DMS53 treated with DMSO at 0.1 percent for 48 hours (cell line): ENCODE measurements around the gene GNB1.
"Not testable (repeated sequence)": the region's sequence is repeated elsewhere in the genome, so short reads cannot be mapped to it uniquely, and the experiment has no call there.

Experiments
- DNase-seq: peaks from one replicate; lab custom pipeline; 2025; ENCODE audit not compliant: unreplicated experiment; lab: John Stamatoyannopoulos, UW

The GNB1 gene

DNA sequence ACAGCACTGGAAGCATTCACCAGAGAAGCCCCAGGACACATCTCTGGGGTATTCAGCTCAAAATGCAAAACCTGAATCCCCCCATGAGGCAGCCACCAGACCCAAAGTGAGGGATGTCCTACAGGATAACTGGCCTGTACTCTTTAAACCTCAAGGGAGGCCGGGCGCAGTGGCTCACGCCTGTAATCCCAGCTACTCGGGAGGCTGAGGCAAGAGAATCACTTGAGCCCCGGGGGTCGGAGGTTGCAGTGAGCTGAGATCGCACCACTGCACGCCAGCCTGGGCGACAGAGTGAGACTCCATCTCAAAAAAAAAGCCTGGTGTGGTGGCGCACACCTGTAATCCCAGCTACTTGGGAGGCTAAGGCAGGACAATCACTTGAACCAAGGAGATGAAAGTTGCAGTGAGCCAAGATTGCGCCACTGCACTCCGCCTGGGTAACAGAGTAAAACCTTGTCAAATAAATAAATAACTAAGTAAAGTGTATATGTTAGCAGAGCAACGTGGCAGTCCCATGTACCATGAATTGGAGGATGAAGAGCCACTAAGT is 29.1 kb downstream of the GNB1 start:
- not testable (repeated sequence) for DNase-seq

DNA sequence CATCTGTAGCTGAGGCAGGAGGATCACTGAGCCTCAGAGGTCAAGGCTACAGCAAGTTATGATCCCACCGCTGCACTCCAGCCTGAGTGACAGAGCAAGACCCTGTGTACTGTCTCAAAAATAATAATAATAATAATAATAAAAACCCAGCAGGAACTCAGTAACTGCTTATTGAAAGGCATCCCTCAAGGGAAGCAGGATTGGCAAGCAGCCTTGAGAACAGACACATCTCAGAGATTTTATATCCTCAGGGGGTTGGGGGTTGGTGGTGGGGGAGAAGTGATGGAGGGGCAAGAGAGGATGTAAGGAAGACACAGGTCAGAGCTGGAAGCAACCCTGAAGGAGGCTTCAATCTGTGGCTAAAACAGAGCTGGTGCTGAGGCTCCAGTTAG is 29.6 kb downstream of the GNB1 start:
- no peak for DNase-seq

DNA sequence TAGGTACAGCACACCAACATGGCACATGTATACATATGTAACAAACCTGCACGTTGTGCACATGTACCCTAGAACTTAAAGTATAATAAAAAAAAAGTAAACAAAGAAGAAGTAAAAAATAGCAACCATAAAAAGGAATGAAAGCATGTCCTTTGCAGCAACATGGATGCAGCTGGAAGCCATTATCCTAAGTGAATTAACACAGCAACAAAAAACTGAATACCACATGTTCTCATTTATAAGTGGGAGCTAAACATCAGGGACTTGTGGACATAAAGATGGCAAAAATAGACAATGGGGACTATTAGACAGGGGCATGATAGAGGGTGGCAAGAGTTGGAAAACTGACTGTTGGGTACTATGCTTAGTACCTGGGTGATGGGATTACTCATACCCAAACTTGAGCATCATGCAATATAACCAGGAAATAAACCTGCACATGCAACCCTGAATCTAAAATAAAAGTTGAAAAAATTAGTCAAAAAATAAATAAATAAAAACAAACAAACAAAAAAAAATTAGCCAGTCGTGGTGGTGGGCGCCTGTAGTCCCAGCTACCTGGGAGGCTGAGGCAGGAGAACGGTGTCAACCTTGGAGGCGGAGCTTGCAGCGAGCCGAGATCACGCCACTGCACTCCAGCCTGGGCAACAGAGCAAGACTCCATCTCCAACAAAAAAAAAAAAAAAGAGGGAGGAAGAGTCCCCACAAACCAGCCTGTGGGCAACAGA is 30.8 kb downstream of the GNB1 start:
- not testable (repeated sequence) for DNase-seq

DNA sequence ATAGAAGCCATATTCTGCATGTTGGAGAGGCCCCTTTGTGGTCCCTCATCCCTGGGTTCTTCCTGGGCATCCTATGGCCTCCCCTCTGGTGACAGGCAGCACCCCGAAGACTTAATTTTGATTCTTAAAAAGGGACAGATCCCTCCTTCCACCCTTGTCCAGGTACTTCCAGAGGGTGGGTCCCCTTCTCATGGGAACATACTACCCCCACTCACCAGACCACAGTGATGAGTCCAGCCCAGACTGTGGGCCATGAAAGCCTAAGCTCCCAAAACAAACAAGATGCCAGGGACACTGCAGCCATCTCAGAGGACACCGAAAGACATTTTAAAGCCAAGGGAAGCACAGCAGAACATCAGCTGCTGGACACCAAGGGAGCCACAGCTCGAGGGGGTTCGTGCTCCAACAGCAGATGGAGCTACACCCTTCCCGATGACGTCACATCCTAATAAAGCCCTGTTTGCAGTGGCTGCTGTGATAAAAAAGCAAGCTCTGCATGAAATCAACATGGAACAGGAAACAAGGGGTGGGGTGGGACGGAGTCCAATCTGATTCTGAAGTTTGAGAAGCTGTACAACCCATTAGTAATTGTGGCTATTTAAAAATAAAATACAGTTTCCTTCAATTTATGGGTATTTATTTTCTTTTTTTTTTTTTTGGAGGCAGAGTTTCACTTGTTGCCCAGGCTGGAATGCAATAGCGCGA is 32.4 kb downstream of the GNB1 start:
- no peak for DNase-seq

DNA sequence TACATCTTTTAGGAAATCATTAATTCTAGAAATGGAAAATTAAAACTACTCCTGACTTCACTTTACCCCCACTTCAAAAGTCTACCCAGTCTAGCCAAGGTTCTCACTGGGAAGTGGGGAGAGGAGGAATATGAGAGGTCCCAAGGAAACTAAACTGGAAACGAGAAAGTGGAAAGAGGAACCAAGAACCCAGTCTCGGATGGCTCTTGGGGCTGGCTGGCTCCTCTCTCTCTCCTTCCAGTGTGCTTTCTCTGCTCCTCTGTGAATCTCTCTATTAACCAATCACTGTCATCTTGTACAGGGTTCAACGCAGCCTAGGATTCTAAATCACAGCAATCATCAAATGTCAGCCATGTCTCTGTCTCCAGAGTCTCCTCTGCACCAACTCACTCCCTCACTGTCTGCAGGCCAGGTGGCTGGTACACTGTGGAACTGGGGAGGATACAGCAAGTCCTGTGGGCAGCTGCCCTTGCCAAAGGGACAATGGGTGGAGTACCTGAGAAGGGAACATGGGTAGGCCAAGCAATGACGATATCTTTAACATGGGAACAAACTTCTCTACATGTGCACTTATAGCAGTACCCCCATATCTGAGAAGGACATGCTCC is 33.7 kb downstream of the GNB1 start:
- DNase-seq: no peak

DNA sequence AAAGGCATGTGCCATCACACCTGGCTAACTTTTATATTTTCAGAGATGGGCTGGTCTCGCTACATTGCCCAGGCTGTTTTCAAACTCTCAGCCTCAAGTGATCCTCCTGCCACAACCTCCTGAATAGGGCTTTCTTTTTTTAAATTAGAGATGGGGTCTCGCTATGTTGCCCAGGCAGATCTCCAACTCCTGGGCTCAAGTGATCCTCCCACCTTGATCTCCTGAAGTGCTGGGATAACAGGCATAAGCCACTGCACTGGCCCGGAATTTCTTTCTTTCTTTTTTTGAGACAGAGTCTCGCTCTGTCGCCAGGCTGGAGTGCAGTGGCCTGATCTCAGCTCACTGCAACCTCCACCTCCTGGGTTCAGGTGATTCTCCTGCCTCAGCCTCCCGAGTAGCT is 34.7 kb downstream of the GNB1 start:
- DNase-seq: not testable (repeated sequence)

DNA sequence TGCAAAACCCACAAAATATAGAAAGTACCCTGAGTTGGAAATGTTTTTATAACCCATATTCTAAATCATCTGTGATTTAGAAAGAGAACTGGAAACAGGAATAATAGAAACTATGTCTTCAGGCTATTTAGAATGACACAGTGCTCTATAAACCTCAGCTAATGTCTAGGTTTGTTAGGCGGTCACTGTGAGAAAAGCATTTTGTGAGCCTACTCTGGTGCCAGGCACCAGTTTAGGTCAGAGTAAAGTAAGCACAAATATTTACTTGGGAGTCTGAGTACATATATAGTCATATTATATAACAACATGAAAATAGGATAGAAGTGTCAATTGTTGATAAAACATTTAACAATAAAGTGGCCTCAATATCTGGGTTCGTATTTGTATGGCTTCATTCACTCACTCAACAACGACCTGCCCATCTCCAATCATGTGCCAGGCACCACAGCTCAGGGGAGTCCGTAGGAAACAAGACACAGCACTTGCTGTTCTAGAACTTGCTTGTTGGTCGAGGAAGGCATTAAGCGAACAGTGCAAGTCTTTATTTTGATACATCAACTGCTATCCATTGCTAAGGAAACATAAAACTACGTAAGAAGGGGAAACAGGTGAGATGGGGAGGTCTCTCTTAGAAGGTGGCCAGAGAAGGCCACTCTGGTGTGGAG is 37.2 kb downstream of the GNB1 start:
- DNase-seq: no peak

- no peak for DNase-seq
Measured at GRCh38 chr1:1852619-1853414, 38.1 kb downstream of the GNB1 start.

DNA sequence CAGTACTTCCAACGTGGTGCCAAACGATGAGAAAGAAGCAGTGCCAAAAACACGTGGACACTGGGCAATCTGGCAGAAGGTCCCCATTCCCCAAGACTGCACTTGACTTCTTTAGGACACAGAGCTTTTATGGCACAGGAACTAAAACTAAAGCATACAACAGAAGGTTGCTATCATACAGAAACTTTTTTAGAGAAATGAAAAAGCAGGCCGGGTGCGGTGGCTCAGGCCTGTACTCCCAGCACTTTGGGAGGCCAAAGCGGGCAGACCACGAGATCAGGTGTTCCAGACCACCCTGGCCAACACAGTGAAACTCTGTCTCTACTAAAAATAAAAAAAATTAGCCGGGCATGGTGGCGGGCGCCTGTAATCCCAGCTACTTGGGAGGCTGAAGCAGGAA is 43.0 kb downstream of the GNB1 start:
- DNase-seq: no peak

GRCh38 chr1:1847061-1847850 is 43.6 kb downstream of the GNB1 start:
- no peak for DNase-seq

DNA sequence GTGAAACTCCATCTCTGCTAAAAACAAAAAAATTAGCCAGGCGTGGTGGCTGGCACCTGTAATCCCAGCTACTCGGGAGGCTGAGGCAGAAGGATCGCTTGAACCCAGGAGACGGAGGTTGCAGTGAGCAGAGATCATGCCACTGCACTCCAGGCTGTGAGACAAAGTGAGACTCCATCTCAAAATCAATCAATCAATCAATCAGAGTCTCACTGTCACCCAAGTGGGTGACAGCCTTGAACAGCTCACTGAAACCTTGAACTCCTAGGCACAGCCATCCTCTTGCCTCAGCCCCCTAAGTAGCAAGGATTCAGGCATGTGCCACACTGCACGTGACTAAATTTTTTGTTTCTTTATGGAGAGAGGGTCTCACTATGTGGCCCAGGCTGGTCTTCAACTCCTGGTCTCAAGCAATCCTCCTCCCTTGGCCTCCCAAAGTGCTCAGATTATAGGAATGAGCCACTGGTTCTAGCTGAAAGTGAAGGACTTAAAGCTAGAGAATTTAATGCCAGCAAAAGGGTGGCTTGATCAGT is 44.4 kb downstream of the GNB1 start:
- no peak for DNase-seq

DNA sequence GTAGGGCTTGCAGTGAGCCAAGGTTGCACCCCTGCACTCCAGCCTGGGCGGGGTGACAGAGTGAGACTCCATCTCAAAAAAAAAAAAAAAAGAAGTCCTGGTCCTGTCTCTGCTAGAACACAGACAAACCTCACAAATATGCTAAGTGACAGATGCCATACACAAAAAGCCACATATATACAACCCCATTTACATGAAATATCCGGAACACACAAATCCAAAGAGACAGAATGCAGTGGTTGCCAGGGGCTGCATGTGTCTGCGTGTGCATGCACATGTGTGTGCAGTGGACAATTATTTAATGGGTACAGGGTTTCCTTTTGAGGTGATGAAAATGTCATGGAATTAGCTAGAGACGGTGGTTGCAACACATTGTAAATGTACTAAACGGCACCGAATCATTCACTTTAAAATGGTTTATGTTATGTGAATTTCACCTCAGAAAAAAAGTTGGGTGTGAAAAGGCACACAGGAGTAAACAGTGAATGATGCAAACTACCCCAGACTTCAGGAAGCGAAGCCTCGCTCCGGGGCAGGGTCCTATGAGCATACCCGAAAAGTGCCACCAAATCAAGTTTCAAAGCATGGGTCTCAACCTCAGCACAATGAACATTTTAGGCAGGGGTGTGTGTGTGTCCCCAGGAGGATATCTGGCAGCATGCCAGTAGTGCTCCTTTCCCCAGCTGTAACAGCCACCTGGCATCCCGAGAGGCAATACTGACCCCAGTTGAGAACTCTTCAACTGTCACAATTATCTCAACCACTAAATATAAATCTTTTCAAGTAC is 48.3 kb downstream of the GNB1 start:
- no peak for DNase-seq

- no peak for DNase-seq
Measured at GRCh38 chr1:1841575-1841995, 49.3 kb downstream of the GNB1 start.

DNA sequence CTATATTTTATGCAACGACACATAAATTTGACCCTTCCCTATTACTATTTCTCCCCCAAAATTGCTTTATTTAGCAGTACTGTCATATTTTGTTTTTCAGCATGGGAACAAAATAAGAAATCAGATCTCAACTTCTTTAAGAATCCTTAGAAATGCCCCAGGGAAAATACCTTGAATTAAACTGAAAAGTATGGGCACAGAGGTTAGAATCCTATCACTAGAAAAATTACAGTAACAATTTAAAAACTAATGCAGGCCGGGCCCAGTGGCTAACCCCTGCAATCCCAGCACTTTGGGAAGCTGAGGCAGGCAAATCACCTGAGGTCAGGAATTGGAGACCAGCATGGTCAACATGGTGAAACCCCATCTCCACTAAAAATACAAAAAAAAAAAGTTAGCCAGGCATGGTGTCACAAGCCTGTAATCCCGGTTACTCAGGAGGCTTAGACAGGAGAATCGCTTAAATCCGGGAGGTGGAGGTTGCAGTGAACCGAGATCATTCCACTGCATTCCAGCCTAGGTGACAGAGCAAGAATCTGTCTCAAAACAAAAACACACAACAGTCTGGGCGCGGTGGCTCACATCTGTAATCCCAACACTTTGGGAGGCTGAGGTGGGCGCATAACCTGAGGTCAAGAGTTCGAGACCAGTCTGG is 51.4 kb downstream of the GNB1 start:
- DNase-seq: no peak

DNA sequence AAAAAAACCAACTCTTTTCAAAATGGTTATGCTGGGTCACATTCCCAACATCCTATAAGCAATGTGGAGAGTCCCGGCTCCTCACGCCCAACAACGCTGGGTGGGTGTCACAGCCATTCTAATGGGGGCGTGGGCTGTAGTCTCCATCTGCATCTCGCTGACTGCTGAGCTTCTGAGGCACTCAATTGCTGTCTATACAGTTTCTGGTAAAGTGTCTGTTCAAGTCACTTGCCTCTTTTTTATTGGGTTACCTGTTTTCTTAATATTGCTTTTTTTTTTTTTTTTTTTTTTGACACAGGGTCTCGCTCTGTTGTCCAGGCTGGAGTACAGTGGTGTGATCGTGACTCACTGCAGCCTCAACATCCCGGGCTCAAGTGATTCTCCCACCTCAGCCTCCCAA is 54.8 kb downstream of the GNB1 start:
- no peak for DNase-seq

- no peak for DNase-seq
Measured at GRCh38 chr1:1835546-1835945, 55.3 kb downstream of the GNB1 start.

- DNase-seq: no peak
Measured at GRCh38 chr1:1833916-1834325, 57.0 kb downstream of the GNB1 start.

DNA sequence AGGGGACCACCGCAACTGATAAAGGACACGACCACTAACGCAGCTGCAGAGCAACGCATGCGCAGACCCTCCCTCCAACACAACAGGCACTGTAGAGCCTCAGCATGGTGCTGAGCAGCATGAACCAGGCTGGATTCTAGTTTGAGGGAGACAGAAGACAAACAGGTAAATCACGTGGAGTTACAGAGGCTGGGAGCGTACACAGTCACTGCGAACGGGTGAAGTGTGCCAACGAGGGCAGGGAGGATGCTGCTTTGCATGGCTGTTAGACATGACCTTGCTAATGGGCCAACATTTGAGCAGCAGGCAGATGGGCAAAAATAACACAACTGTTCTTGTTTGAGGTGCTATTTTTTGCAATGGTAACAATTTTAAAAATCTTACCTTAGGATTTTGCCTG is 57.4 kb downstream of the GNB1 start:
- no peak for DNase-seq
